Peyer's patch (tissue), 4 donors: ENCODE data around the gene CHN2. TPM values are rescaled to one million over a fixed set of nuclear protein-coding genes. Genes with fewer than 3 reads are reported as not detected.
A peak's percentile ranks its signal among the peaks of the same experiment; 100 is the strongest.

Experiments used
- DNase-seq, 3 donors: peaks; one replicate each; pipeline ENCODE4 v3.0.0-alpha.2; 2017 to 2019
- H3K27ac ChIP-seq, 4 donors: fragments of 200-600 bp; sonication (generic); one replicate each; pipeline ENCODE4 v1.5.1; 2016 to 2019
- H3K27me3 ChIP-seq, 2 donors: fragments of 200-600 bp; sonication (generic); one replicate each; pipeline ENCODE4 v1.5.1; 2019
- H3K36me3 ChIP-seq, 3 donors: fragments of 200-600 bp; sonication (generic); one replicate each; pipeline ENCODE4 v1.5.1; 2016 to 2019
- H3K4me1 ChIP-seq, 4 donors: fragments of 200-600 bp; sonication (generic); one replicate each; pipeline ENCODE4 v1.5.1; 2016 to 2019
- H3K4me3 ChIP-seq, 4 donors: fragments of 200-600 bp; sonication (generic); 1 replicate in 3 of 4; 2 replicates in 1 of 4; pipeline ENCODE4 v1.5.1; 2016 to 2019; ENCODE audit warnings: mild to moderate bottlenecking in 1 of 4
- H3K9me3 ChIP-seq, 4 donors: fragments of 200-600 bp; sonication (generic); one replicate each; pipeline ENCODE4 v1.5.1; 2016 to 2019; ENCODE audit warnings: mild to moderate bottlenecking in 1 of 4
- POLR2A ChIP-seq, 2 donors: fragments of 450-650 bp; IDR thresholded peaks; one replicate each; pipeline ENCODE4 v1.5.1; 2017; ENCODE audit warnings: antibody characterized with exemption in 2 of 2, mild to moderate bottlenecking in 2 of 2, moderate library complexity in 2 of 2
- total RNA-seq, 4 donors: library from RNA; depleted of rRNA; stranded (reverse); fragments of >200 nt; gene quantifications; one replicate each; pipeline ENCODE4 v1.1.0, GENCODE V29; 2016
- TF ChIP-seq, protein P1 (sequence below), 6 experiments: fragments of 450-650 bp in 4 of 6; fragments of 200-600 bp in 2 of 6; sonication (generic) in 1 of 6; IDR thresholded peaks; one replicate each; pipeline ENCODE4 v1.5.1; 2017 to 2019; ENCODE audit warnings: antibody characterized with exemption in 6 of 6, mild to moderate bottlenecking in 3 of 6, moderate library complexity in 1 of 6

The CHN2 gene
- total RNA-seq, 4 donors from 2014 or later, result 29.7 to 159 (median 120) TPM

DNA sequence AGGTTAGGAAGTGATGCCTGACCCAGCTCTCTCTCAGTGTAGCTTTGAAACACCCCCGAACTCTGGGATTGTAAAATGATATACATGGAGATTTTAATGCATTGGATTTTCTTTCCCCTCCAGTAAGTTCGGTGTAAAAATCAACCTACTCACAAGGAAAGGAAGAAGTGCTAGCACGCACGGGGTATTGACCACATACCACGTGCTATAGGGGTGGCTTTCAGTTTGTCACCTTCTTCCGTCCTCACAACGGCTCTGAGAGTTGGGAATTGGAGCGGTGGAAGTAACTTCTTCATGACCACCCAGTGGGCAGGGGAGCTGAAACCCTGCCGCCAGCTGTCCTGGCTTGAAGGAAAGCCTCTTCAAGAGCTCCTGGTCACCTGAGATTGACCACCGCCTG, 219.6 kb downstream of the CHN2 start:
- Histone ChIP-seq H3K36me3 (no peaks in the 10 kb centered on the region), H3K27me3 (no peaks in the 10 kb centered on the region), H3K27ac (peak overlapping the region in 1 of 4 donors; percentile 70), H3K4me3 (no peak overlapping the region), H3K4me1 (no peaks in the 10 kb centered on the region), H3K9me3 (no peaks in the 10 kb centered on the region)
- DNase-seq, result no peak
- TF ChIP-seq, protein P1, sequence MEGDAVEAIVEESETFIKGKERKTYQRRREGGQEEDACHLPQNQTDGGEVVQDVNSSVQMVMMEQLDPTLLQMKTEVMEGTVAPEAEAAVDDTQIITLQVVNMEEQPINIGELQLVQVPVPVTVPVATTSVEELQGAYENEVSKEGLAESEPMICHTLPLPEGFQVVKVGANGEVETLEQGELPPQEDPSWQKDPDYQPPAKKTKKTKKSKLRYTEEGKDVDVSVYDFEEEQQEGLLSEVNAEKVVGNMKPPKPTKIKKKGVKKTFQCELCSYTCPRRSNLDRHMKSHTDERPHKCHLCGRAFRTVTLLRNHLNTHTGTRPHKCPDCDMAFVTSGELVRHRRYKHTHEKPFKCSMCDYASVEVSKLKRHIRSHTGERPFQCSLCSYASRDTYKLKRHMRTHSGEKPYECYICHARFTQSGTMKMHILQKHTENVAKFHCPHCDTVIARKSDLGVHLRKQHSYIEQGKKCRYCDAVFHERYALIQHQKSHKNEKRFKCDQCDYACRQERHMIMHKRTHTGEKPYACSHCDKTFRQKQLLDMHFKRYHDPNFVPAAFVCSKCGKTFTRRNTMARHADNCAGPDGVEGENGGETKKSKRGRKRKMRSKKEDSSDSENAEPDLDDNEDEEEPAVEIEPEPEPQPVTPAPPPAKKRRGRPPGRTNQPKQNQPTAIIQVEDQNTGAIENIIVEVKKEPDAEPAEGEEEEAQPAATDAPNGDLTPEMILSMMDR (IDR thresholded peaks at IDR 0.05), result no peak
- TF ChIP-seq POLR2A (IDR thresholded peaks at IDR 0.05), result no peak

DNA sequence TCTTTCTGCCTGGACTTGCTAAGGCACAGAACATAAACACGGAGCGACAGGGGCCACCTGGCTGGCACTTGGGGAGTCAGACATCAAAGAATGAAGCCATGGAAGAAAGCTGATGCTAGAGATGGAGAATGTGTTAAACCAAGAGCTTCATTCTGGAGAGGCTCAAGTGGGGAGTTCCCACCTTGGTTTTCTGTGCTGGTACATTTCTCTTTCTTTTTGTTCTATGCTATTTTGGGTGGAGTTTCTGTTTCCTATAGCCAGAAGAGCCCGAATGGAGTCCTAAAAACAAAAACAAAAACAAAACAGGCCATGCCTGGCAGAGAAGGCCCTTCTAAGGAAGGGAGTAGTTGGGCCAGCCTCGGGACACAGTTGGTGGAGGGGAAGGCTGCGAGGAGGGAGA, 220.6 kb downstream of the CHN2 start:
- Histone ChIP-seq H3K4me1 (no peaks in the 10 kb centered on the region), H3K27me3 (no peaks in the 10 kb centered on the region), H3K27ac (no peak overlapping the region), H3K9me3 (no peaks in the 10 kb centered on the region), H3K36me3 (no peaks in the 10 kb centered on the region), H3K4me3 (no peak overlapping the region)
- no peak for DNase-seq
- TF ChIP-seq, protein P1 (IDR thresholded peaks at IDR 0.05), result no peak
- TF ChIP-seq POLR2A (IDR thresholded peaks at IDR 0.05), result no peak

DNA sequence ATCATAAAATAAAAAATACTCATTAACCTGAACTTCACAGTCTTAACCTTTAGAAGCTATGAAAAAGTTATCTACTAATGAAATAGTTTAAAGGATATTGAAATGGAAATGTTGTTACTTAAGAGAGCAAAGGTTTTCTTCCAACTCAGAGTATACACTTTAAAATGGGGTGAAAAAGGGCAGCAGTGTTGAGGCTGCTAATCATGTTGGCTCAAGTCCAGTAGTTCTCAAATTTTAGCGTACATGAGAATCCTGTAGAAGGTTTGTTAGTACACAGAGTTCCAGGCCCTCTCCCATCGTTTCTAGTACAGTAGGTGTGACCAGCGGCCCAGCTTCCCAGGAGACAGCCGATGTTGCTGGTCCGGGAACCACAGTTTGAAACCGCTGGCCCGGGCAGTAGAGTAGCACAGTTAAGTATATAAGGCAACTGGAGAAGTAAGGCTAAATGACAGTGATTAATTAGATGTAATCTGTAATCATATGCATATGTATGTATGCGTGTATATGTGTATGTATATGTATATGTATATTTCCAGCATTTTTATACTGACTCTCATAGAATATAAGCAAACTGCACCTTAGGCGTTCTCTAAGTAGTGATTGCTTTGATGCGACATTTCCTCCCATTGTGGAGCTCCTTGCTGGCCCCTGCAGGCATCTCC, 221.8 kb downstream of the CHN2 start:
- Histone ChIP-seq H3K4me1 (no peaks in the 10 kb centered on the region), H3K4me3 (no peak overlapping the region), H3K27me3 (no peaks in the 10 kb centered on the region), H3K27ac (no peak overlapping the region), H3K9me3 (no peaks in the 10 kb centered on the region), H3K36me3 (no peaks in the 10 kb centered on the region)
- no peak for DNase-seq
- no peak for TF ChIP-seq POLR2A (IDR thresholded peaks at IDR 0.05)
- TF ChIP-seq, protein P1 (IDR thresholded peaks at IDR 0.05), result no peak

DNA sequence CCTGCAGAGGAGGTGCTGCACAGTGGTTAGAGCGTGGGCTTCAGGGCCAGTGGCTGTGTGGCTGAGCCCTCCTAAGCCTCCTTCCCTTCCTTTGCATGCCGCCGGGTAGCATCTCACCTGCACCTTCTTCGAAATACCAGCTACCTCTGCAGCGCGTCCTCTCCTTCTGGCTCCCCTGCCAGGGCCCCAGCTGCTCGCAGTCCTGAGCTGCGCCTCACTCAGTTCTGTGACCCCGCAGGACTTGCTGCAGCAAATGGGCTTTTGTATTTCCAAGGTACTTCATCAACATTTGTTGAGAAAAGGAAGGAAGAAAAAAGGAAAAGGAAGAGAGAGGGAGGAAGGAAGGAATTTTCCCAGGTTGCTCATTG, 222.3 kb downstream of the CHN2 start:
- no peak for DNase-seq
- Histone ChIP-seq H3K27me3 (no peaks in the 10 kb centered on the region), H3K36me3 (no peaks in the 10 kb centered on the region), H3K4me3 (no peak overlapping the region), H3K27ac (no peak overlapping the region), H3K4me1 (no peaks in the 10 kb centered on the region), H3K9me3 (no peaks in the 10 kb centered on the region)
- TF ChIP-seq, protein P1 (IDR thresholded peaks at IDR 0.05), result no peak
- TF ChIP-seq POLR2A (IDR thresholded peaks at IDR 0.05), result no peak

DNA sequence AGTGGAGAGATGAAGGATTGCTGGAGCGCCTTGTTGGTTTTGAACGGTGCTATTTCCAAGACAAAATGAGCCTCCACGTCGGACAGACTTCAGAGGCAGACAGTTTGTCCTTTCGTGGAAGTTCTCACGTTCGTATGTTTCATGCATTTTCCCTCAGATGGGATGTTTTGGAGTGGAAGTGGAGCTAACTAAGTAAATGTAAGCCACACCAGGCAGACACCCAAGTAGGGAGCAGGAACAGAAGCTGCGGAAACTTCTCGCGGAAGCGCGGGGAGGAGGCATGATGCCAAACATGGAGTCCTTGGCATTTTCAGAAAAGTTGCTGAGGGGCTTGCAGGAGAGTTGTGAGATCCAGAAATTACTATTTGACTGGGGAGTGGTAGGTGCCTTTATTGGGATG, 223.5 kb downstream of the CHN2 start:
- no peak for TF ChIP-seq POLR2A (IDR thresholded peaks at IDR 0.05)
- TF ChIP-seq, protein P1 (IDR thresholded peaks at IDR 0.05), result no peak
- H3K4me3 ChIP-seq, result no peak overlapping the region
- no peak overlapping the region for H3K27ac ChIP-seq
- DNase-seq, result no peak
- H3K9me3 ChIP-seq, result no peaks in the 10 kb centered on the region
- peaks cover 0 to 1% (median 0%) of the 10 kb centered on the region in 4 donors for H3K4me1 ChIP-seq
- H3K36me3 ChIP-seq, result no peaks in the 10 kb centered on the region
- no peaks in the 10 kb centered on the region for H3K27me3 ChIP-seq

DNA sequence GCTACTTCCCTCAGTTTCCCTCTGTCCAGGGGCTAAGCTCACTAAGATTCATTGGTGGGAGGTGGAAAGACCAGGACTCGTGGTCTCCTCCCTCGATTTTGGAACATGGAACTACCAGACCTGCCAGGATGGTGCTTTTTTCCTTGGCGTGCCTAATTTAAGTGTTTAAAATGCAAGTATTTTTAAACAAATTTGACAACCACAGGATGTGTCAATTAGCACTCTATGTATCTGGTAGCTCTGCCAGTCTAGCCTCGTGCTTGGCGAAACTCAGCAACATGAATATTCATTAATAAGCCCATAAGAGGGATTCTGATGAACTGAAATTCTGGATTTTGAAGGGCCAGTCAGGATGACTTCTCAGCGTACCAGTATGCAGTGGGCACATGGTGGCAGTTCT, 224.1 kb downstream of the CHN2 start:
- Histone ChIP-seq H3K4me1 (peaks cover 0 to 7% (median 0%) of the 10 kb centered on the region in 4 donors), H3K36me3 (no peaks in the 10 kb centered on the region), H3K27ac (no peak overlapping the region), H3K9me3 (no peaks in the 10 kb centered on the region), H3K27me3 (no peaks in the 10 kb centered on the region), H3K4me3 (no peak overlapping the region)
- DNase-seq, result no peak
- no peak for TF ChIP-seq POLR2A (IDR thresholded peaks at IDR 0.05)
- TF ChIP-seq, protein P1 (IDR thresholded peaks at IDR 0.05), result no peak
